ENCODE results near the gene NHLH1.

Gene NHLH1

DNA sequence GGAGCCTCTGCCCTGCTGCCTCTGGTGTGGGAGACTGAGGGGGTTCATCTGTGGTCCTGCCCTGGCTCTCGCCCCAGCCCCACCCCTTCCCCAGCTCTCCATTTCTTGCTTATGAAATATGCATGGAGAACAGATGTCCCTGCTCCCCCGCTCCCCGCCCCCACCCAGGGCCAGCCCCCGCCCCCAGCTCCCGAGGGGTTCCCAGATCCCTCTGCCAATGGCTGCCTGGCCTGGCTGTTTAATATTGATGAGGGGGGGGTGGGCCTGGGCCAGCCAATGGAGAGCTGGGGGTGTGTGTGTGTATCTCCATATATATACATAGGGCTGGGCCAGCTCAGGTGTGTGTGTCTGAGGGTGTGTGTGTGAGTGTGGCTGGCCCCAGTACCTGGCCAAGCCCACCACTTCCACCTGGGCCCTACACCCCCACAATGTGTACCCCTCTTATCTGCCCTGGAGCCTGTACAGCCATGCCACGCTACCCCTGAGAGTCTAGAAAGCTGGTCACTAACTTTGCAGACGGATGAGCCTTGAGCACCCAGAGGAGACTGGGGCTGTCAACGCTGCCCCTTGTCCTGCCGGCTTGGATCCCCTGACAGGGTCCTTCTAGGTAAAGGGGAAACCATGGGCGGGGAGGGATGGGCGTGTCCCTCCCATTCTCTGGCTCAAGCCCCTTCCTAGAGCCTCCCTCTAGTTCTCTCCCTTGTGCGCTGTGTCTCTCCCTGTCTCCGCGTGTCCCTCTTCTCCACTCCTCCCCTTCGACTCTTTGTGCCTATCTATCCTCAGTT, at the start of gene NHLH1:
TSS of gene NHLH1 (plus strand) at position 341 of the 785 bp plus-strand sequence. CDS start 3,661 bp downstream, outside the sequence.
- DNase-seq (ENCODE audit: low read depth), result no peak

DNA sequence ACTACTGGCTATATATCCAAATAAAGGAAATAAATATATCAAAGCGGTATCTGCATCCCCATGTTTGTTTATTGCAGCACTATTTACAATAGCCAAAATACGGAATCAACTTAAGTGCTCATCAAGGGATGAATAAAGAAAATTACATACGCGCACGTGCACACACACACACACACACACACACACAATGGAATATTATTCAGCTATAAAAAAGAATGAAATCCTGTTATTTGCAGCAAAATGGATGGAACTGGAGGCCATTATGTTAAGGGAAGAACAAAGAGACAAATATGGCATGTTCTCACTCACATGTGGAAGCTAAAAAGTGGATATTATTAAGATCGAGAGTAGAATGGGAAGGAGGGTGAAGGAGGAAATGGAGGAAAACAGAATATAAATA, 44.0 kb upstream of the NHLH1 start:
- DNase-seq (ENCODE audit: low read depth), result no peak

DNA sequence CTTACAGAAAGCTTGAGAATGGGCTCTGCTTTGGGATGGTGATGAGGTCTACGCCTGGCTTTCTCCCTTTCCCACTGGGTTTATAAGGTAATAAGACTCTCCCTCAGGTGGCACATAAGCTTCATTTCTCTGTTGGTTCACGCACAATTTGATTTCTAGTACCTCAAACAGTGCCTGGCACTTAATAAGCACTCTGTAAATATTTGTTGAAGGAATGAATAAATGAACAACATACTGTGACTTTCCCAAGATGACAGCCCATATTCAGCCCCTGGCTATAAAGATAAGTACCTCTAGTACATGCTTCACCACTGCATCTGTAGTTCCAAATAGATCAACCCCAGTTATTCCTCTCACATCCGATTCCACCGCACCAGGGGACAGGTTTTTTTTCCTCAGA, 41.6 kb upstream of the NHLH1 start:
- no peak for DNase-seq (ENCODE audit: low read depth)

DNA sequence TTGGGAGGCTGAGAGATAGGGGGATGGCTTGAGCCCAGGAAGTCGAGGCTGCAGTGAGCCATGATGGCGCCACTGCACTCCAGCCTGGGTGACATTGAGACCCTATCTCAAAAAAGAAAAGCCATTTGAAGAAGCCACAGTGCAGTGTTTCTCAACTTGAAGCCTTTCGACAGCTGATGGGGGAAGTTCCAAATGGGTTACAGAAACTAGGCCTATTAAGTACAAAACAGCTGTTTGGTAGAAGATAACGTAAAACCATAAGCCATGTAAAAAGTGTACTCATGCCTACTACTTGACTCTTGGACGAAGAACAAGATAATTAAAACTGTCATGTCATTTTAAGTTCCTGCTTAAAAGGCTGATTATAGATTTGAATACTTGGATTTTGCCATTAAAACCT, 40.5 kb upstream of the NHLH1 start:
- no peak for DNase-seq (ENCODE audit: low read depth)

DNA sequence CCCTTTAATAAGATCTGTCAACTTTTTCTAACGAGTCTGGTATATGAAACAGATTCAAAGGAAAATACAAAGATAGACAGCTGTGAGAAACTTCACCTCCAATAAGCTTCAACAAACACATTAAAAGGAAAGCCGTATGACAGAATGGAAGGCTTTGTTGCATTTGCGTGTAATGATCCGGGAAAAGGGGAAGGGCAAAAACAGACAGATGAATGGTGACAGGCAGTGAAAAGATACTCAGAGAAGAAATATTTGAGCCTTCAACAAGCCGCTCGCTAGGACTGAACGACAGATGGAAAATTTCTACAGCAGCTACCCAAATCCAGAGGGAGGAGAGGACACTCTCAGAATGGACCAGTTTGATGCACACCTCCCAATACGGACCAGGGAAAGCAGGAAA, 38.7 kb upstream of the NHLH1 start:
- no peak for DNase-seq (ENCODE audit: low read depth)

DNA sequence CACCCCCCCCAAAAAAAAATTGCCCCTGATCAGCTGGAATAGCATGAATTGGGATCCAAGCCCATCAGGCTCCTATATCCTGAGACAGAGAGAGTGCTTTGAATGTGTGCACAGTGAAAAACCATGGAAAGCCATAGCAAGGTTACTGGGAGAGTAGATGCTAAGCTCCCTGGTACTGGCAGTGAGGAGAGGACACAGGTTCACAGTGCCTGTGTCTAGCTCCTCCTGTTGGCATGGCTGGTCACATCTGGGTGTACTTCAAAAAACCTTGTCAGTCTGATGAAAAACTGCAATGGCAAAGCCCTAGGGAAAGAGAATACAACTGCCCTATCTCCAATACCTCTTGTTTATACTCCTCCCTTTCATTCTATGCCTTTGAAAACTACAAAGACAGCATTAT, 36.8 kb upstream of the NHLH1 start:
- DNase-seq (ENCODE audit: low read depth), result no peak

DNA sequence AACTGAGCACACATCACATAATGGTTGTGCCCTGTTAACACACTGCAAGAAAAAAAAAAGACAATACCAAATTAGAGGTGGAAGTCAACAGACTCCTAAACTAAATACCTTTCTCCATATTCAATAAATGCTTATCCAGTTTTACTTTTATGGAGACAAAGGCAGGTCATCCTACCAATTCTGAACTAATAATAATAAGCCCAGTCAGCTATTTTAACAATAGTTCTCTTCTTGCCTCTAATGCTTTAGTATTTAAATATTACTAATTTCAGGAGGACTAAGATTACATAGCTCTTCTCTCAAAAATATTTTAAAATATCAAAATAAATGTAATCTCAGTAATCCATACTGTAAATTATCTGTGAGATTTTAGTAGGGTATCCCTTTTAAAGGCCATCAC, 34.4 kb upstream of the NHLH1 start:
- no peak for DNase-seq (ENCODE audit: low read depth)

DNA sequence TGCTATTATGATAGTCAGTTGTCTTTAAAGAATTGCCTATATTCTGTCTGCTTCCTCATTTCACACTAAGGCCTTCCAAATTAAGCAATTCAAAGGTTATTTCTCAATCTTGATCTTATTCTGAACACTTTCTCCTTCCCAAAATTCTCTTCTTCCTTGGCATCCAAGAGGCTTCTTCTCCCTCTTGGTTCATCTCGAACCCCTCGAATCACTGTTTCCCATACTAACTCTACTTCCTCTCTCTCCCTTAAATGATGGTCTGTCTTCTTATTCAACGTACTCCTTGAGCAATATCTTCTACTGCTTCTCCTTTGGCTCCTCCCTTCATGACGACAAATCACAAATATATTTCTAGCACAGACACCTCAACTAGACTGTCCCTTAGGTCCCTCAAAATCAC, 28.3 kb upstream of the NHLH1 start:
- DNase-seq (ENCODE audit: low read depth), result no peak

DNA sequence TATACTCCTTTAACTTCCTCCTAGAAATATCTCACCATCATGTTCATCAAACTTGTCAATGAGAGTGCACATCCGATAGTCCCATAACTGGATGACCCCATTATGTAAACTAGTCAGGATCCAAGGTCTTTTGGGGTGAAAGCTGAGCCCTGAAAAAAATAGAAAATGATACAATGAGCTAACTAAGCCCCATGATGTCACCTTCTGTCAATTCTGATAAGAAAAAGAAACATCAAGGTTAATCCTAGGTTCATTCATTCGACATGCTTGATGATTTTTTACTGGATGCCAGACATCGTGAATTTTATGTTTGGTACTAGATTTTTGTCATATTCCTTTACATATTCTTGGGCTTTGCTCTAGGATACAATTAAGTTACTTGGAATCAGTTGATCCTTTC, 26.7 kb upstream of the NHLH1 start:
- DNase-seq (ENCODE audit: low read depth), result no peak

DNA sequence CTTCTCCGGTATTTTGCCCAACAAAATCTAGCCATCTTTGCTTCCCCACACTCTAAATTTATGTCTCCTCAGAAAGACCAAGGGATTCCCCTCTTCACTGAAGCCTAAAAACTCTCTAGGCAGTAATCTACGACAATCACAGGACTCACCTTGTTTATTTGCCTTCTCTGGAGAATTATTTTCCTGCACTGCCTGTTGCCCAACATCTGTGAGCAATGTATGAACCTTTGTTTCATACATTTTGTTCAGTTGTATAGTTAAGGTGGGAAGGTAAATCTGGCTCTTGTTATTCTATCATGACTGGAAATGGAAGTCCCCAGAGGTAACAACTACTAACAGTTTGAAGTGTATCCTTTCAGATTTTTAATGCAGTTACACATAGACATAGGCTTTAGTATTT, 26.0 kb upstream of the NHLH1 start:
- DNase-seq (ENCODE audit: low read depth), result no peak

DNA sequence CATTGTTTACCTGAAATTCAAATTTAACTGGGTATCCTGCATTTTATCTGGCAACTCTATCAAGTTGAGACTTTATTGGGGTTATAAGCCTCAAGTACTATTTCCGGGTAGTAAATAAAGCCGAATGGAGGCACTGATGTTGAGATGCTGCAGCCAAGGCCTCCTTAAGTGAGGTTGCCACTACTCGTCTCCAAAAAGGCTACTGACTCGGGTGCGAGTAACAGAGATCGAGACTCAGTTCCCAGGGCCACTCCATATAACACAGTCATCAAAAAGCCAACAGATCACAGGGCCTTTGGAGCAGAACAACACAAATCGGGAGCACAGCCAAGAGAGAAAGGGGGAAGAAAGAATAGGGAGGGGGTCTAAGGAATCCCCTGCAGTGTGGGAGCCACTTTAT, 24.3 kb upstream of the NHLH1 start:
- no peak for DNase-seq (ENCODE audit: low read depth)

DNA sequence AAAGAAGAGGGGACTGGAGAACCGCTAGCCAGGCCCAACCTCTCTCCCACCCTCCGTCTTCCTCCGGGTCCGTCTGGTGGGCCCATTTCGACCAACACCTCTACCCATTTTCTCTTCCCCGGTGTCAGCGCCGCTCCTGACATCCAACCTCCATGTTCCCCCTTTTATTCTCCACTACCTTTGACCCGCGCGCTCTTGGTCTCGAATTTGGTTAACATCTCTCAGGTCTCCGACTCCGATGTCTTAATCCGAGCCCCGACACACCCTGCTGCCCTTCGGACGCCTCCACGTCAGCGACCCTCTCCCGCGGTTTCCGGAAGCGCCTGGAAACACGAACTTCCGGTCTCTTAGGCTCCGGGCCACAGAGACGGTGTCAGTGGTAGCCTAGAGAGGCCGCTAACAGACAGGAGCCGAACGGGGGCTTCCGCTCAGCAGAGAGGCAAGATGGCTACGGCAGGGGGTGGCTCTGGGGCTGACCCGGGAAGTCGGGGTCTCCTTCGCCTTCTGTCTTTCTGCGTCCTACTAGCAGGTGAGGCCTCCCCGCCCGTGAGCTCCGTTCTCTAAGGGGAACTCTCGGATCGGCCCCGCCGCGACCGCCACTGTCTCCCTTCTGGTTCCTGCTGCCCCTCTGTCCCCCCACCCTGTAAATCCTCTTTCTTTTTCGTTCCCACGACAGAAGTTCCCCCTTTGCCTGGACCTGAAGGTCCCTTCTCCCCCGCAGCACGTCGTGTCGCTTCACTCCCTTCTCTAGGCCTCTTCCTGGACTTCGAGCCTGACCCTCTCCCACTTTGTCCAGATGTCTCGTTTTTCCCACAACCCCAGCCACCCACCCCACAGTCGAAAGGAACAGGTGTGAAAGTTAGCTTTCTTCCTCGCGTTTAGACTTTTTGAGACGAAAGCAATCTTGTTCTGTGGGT, 23.7 kb upstream of the NHLH1 start, which contains the start of the genes COPA and NCSTN:
TSS of gene COPA (minus strand) at position 298 of the 917 bp plus-strand sequence. CDS start at position 218, 80 bp downstream.
TSS of gene NCSTN (plus strand) at position 431 of the 917 bp plus-strand sequence. CDS start at position 445, 14 bp downstream.
- peak; percentile 85 for DNase-seq (ENCODE audit: low read depth)

DNA sequence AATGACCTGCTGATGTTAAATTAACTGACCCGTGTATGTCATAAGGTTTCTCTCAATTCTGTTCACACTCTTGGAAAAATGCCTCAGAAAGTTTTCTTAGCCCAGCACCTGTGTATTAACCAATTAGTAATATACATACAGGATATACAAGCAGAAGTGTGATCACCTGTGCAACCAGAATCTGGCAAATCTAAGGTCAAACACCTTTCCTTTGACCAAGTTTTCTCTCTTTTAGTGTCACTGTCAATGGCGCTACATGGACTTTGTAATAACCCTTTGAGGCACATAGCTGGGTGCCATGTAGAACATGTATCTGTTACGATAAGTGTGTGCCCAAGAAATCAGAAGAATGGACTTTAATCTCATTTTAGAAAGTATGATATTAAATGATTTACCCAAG, 22.6 kb upstream of the NHLH1 start:
- DNase-seq (ENCODE audit: low read depth), result no peak

DNA sequence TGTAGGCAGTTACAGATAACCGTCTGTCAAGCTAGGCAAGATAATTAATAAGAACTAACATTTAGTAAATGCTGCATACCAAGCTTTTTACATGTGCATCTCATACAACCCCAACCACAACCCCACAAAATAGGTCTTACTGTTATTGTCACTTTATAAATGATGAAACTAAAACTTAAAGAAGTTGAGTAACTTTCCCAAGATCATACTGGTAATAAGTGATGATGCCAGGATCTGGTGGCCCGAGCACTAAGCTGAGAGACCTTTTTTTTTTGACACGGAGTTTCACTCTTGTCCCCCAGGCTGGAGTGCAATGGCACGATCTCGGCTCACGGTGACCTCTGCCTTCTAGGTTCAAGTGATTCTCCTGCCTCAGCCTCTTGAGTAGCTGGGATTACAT, 21.9 kb upstream of the NHLH1 start:
- DNase-seq (ENCODE audit: low read depth), result no peak

DNA sequence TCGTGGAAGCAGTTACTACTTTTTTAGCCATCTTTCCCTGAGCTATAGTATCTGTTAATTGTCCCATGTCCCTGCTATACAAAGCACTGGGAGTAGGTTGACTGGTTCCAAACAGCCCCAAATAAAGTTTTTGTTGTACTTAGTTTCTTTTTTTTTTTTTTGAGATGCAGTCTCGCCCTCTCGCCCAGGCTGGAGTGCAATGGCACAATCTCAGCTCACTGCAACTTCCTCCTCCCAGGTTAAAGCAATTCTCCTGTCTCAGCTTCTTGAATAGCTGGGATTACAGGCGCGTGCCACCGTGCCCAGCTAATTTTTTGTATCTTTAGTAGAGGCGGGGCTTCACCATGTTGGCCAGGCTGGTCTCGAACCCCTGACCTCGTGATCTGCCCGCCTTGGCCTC, 20.4 kb upstream of the NHLH1 start:
- DNase-seq (ENCODE audit: low read depth), result no peak

DNA sequence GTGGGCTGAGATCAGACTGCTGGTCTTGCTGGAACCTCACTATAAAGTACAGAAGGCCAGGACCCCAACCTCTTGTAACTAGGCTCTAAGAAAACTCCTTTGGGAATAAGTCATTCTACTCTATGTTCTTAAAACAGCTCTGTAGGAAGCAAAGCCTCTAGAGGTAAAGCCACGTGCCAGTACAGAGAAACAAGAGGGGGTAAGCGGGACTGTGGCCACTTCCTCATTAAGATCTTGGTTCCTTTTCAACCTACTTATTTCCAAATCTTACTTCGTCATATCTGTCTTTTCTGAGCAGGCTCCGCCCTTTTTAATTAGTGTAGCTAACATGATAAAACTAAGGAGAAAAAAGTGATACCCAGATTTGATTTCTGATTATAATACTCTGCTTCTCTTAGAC, 19.9 kb upstream of the NHLH1 start:
- no peak for DNase-seq (ENCODE audit: low read depth)

DNA sequence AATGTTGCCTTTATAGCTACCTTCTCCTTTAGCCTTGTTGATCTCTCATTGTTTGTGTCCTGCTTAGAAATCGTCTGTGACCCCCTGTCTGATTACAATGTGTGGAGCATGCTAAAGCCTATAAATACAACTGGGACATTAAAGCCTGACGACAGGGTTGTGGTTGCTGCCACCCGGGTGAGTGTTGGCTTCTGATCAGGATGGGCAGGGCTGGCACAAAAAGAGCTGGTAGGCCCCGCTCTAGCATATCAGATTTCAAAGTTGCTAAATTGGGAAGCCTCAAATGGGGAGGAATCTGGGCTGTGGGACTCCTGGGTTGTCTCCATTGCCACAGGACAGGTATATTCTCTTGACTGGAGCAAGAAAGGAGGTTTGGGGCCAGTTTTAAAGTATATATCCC, 15.2 kb upstream of the NHLH1 start:
- no peak for DNase-seq (ENCODE audit: low read depth)

DNA sequence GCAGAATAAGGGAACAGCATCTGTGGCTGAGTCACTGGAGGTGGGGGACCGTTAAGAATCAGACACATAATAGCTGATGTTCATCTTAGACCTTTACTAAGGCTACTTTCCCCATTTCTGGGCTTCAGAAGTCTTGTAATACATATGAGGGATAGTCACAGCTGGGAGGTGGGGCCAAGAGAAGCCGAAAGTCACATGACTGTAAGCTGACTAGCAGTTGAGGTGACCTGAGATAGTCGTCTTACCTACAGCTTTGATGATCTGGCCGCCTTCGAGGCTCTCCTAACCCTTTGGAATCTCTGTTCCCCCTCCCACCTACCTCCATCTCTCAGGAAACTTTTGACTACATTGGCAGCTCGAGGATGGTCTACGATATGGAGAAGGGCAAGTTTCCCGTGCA, 14.3 kb upstream of the NHLH1 start:
- no peak for DNase-seq (ENCODE audit: low read depth)

DNA sequence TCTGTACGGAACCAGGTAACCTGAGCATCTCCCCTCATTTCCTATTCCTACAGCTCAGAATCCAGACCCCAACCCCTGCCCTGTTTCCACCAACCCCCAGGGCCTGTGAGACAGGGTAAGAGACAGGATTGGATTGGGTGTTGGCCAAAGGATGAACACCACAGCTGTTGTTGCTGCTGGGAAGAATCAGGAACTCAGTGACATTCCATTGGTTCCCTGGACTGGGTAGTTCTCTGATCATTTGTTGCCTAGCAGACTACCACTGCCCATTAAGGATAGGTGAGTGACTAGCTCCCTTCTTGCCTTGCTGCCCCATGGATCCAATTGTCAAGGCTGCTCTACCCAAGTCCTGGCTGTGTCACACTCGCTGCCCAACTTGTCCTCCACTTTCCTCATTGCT, 13.6 kb upstream of the NHLH1 start:
- no peak for DNase-seq (ENCODE audit: low read depth)

DNA sequence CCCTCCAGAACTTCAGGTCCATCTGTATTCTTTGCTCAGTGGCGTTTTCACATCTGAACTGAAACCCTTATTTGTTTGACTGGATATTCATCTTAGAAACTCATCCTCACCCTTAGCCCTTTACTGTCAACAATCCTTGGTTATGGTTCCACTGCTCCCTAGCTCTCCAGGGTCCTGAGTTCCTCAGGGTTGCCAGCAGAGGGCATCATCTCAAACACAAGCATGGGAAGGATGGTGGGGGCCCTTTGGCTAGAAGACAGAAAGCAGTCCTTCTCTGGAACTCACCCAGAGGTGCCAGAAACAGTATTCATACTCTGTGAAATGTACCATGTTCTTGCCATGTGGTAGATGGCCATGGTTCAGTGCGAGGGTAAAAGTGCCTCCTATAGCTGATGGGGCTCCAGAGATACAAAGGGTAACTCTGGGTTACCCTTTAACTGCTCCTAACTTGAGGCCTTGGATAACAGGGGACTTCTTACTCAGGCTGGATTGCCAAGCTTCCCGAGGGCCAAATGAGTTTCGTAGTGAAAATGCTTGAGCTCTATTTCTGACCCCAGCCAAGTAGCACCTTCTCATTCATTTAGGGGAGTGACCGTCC, 12.4 kb upstream of the NHLH1 start:
- peak; percentile 4 for DNase-seq (ENCODE audit: low read depth)

DNA sequence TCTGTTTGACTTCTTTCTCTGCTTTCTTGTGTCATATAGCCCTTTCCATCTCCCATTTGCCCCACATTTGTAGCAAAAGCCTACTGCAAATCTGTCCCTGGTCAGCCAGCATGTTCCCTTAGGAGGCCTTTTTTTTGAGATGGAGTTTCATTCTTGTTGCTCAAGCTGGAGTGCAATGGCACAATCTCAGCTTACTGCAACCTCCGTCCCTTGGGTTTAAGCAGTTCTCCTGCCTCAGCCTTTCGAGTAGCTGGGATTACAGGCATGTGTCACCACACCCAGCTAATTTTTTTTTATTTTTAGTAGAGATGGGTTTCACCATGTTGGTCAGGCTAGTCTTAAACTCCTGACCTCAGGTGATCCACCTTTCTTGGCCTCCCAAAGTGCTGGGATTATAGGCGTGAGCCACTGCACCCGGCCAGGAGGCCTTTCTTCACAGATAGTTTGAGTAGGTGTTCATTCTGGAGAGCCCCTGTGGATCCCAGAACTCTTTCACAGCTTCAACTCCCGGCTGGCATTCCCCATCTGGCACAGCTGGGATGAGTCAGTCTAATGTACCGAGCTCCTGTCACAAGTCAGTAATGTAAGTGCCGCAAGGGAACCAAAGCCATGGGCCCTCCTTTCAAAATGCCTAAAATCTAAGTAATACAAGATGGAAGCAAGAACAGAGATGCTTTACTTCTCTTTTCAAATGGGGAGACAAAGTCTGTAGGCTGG, 9.4 kb upstream of the NHLH1 start:
- DNase-seq (ENCODE audit: low read depth), result no peak

DNA sequence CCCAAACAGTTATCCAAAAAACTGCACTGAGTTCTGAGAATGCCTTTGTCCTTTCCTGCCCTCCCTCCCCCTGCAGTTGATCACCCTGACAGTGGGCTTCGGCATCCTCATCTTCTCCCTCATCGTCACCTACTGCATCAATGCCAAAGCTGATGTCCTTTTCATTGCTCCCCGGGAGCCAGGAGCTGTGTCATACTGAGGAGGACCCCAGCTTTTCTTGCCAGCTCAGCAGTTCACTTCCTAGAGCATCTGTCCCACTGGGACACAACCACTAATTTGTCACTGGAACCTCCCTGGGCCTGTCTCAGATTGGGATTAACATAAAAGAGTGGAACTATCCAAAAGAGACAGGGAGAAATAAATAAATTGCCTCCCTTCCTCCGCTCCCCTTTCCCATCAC, 8.8 kb upstream of the NHLH1 start:
- no peak for DNase-seq (ENCODE audit: low read depth)

Measured in stimulated activated CD4-positive, alpha-beta T cell treated with anti-CD3 and anti-CD28 coated beads, Interleukin-2, amount 100 ng/mL, for 4 hours (primary cell).